ENCODE measurements around the gene CDK5R1. TPM values are rescaled to one million over a fixed set of nuclear protein-coding genes. Genes with fewer than 3 reads are reported as not detected.

CDK5R1 gene
- total and polyA plus RNA-seq, 4 donors: 19.6 to 129 (median 87.8) TPM

- Histone ChIP-seq H3K9me3 (ENCODE audit: control insufficient read depth, insufficient read depth, low read length) (no peaks in the 10 kb centered on the region), H3K36me3 (ENCODE audit: control insufficient read depth, insufficient read depth, low read length) (no peaks in the 10 kb centered on the region), H3K27ac (ENCODE audit: low read depth, low read length) (no peak overlapping the region), H3K4me3 (ENCODE audit: low read depth, low read length) (no peak overlapping the region), H3K27me3 (ENCODE audit: control insufficient read depth, insufficient read depth, low read length) (no peaks in the 10 kb centered on the region), H3K4me1 (ENCODE audit: control insufficient read depth, insufficient read depth, low read length) (peaks cover 12% of the 10 kb centered on the region)
- DNase-seq (ENCODE audit: low read depth in 4 of 6, low spot score in 6 of 6): no peak
- WGBS (ENCODE audit: insufficient coverage): 81% methylated on average over 5 of the region's 7 CpGs
These were observed 42.0 kb downstream of the CDK5R1 start for GRCh38 chr17:32528825-32529224.

GRCh38 chr17:32529604-32530003 is 42.8 kb downstream of the CDK5R1 start:
- 37% methylated on average over 9 of the region's 10 CpGs for WGBS (ENCODE audit: insufficient coverage)
- Histone ChIP-seq H3K4me1 (ENCODE audit: control insufficient read depth, insufficient read depth, low read length) (peaks cover 12% of the 10 kb centered on the region), H3K4me3 (ENCODE audit: low read depth, low read length) (no peak overlapping the region), H3K36me3 (ENCODE audit: control insufficient read depth, insufficient read depth, low read length) (no peaks in the 10 kb centered on the region), H3K27me3 (ENCODE audit: control insufficient read depth, insufficient read depth, low read length) (no peaks in the 10 kb centered on the region), H3K9me3 (ENCODE audit: control insufficient read depth, insufficient read depth, low read length) (no peaks in the 10 kb centered on the region), H3K27ac (ENCODE audit: low read depth, low read length) (no peak overlapping the region)
- peak in 2 of 6 donors; percentile 38 to 76 for DNase-seq (ENCODE audit: low read depth in 4 of 6, low spot score in 6 of 6)

DNA sequence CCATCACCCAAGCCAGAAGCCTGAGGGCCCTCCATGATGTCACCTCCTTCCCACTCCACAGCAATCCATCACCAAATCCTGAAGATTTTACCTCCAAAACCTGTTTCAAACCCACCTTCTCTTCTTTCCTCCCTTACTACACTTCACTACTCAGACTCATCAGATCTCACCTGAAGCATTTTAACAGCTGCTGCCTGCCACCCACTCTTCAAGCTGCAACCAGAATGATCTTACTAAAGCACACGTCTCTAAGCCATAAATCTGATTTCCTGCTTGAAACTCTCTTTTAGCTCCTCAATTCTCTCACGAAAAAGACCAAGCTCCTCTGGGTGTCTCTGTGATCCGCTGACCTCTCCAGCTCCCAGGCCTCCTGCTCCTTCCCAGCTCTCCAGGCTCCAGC is 46.5 kb downstream of the CDK5R1 start:
- Histone ChIP-seq H3K27ac (ENCODE audit: low read depth, low read length) (no peak overlapping the region), H3K9me3 (ENCODE audit: control insufficient read depth, insufficient read depth, low read length) (no peaks in the 10 kb centered on the region), H3K27me3 (ENCODE audit: control insufficient read depth, insufficient read depth, low read length) (no peaks in the 10 kb centered on the region), H3K36me3 (ENCODE audit: control insufficient read depth, insufficient read depth, low read length) (no peaks in the 10 kb centered on the region), H3K4me3 (ENCODE audit: low read depth, low read length) (no peak overlapping the region), H3K4me1 (ENCODE audit: control insufficient read depth, insufficient read depth, low read length) (no peaks in the 10 kb centered on the region)
- 69% methylated on average over 3 of the region's 3 CpGs for WGBS (ENCODE audit: insufficient coverage)
- no peak for DNase-seq (ENCODE audit: low read depth in 4 of 6, low spot score in 6 of 6)

GRCh38 chr17:32536736-32537643 is 50.2 kb downstream of the CDK5R1 start:
- no peaks in the 10 kb centered on the region for H3K9me3 ChIP-seq (ENCODE audit: control insufficient read depth, insufficient read depth, low read length)
- peak overlapping the region; percentile 33 for H3K27ac ChIP-seq (ENCODE audit: low read depth, low read length)
- no peaks in the 10 kb centered on the region for H3K27me3 ChIP-seq (ENCODE audit: control insufficient read depth, insufficient read depth, low read length)
- no CpG with 5 or more reads among the region's 8 CpGs for WGBS (ENCODE audit: insufficient coverage)
- H3K36me3 ChIP-seq (ENCODE audit: control insufficient read depth, insufficient read depth, low read length): no peaks in the 10 kb centered on the region
- peak in 1 of 6 donors; percentile 28 for DNase-seq (ENCODE audit: low read depth in 4 of 6, low spot score in 6 of 6)
- no peak overlapping the region for H3K4me3 ChIP-seq (ENCODE audit: low read depth, low read length)
- H3K4me1 ChIP-seq (ENCODE audit: control insufficient read depth, insufficient read depth, low read length): no peaks in the 10 kb centered on the region

Small RNA genes within 50 kb of the gene (small RNA-seq; reads per million reads assigned to genes)
- gene RF00019 (ENCODE audit: low replicate concordance): not detected

Other genes starting within 250 kb of the CDK5R1 start
- gene RHBDL3, start 221.2 kb upstream of the CDK5R1 start, total RNA-seq: 10 to 100 TPM in 1 of 2 donors, 1 to 10 TPM in 1; 8.9 to 14.1 TPM
- 10 to 100 TPM; 35.1 to 43.7 TPM for gene RHBDL3, start 221.2 kb upstream of the CDK5R1 start, polyA plus RNA-seq (ENCODE audit: insufficient read length in 2 of 2)
- 10 to 100 TPM; 34.7 to 50.8 TPM for gene C17orf75, start 144.8 kb upstream of the CDK5R1 start, total RNA-seq
- gene C17orf75, start 144.8 kb upstream of the CDK5R1 start, polyA plus RNA-seq (ENCODE audit: insufficient read length in 2 of 2): 10 to 100 TPM; 42.7 to 44.0 TPM
- gene ZNF207, start 136.8 kb upstream of the CDK5R1 start, total RNA-seq: 100 to 1,000 TPM; 124 to 131 TPM
- 100 to 1,000 TPM; 137 to 156 TPM for gene ZNF207, start 136.8 kb upstream of the CDK5R1 start, polyA plus RNA-seq (ENCODE audit: insufficient read length in 2 of 2)
- 100 to 1,000 TPM in 1 of 2 donors, 10 to 100 TPM in 1; 56.1 to 104 TPM for gene PSMD11, start 42.5 kb upstream of the CDK5R1 start, total RNA-seq
- gene PSMD11, start 42.5 kb upstream of the CDK5R1 start, polyA plus RNA-seq (ENCODE audit: insufficient read length in 2 of 2): 10 to 100 TPM; 93.2 to 98.0 TPM

Measured in spinal cord (tissue), 10 donors.